ENCODE results near the gene AJAP1. TPM values are rescaled to one million over a fixed set of nuclear protein-coding genes. Genes with fewer than 3 reads are reported as not detected.

Gene AJAP1
- polyA plus RNA-seq, 1 experiment: not detected

DNA sequence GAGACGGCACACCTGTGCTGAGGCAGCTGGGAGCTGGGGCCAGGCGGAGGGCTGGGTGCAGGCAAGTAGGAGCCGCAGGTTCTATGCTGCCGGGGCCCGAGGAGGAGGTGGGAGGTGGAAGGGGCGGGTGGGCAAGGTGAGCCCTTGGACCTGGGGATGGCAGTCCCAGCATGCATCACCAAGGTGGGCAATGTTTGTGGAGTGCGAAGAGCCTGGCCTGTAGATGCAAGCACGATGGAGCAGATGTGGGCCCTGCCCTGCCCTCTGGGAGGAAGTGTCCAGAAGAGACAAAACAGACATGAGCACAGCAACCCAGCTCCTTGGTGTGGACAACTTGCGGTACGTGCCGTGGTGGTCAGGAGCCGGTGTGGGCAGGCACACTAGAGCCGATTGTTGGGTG, 28.3 kb upstream of the AJAP1 start:
- ChIA-PET CTCF (no interaction called here), POLR2A (no interaction called here)
- no peak overlapping the region for H3K4me3 ChIP-seq (ENCODE audit: low read depth, low read length)
- H3K27me3 ChIP-seq (ENCODE audit: control insufficient read depth, insufficient read depth, low read length): no peaks in the 10 kb centered on the region
- TF ChIP-seq, protein P1, sequence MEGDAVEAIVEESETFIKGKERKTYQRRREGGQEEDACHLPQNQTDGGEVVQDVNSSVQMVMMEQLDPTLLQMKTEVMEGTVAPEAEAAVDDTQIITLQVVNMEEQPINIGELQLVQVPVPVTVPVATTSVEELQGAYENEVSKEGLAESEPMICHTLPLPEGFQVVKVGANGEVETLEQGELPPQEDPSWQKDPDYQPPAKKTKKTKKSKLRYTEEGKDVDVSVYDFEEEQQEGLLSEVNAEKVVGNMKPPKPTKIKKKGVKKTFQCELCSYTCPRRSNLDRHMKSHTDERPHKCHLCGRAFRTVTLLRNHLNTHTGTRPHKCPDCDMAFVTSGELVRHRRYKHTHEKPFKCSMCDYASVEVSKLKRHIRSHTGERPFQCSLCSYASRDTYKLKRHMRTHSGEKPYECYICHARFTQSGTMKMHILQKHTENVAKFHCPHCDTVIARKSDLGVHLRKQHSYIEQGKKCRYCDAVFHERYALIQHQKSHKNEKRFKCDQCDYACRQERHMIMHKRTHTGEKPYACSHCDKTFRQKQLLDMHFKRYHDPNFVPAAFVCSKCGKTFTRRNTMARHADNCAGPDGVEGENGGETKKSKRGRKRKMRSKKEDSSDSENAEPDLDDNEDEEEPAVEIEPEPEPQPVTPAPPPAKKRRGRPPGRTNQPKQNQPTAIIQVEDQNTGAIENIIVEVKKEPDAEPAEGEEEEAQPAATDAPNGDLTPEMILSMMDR (IDR thresholded peaks at IDR 0.05; ENCODE audit: low read depth, low read length): no peak
- no peak overlapping the region for H3K27ac ChIP-seq (ENCODE audit: low read depth, low read length)
- DNase-seq (ENCODE audit: low read depth, low spot score): no peak
- peaks cover 89% of the 10 kb centered on the region for H3K9me3 ChIP-seq (ENCODE audit: control insufficient read depth, insufficient read depth, low read length)

DNA sequence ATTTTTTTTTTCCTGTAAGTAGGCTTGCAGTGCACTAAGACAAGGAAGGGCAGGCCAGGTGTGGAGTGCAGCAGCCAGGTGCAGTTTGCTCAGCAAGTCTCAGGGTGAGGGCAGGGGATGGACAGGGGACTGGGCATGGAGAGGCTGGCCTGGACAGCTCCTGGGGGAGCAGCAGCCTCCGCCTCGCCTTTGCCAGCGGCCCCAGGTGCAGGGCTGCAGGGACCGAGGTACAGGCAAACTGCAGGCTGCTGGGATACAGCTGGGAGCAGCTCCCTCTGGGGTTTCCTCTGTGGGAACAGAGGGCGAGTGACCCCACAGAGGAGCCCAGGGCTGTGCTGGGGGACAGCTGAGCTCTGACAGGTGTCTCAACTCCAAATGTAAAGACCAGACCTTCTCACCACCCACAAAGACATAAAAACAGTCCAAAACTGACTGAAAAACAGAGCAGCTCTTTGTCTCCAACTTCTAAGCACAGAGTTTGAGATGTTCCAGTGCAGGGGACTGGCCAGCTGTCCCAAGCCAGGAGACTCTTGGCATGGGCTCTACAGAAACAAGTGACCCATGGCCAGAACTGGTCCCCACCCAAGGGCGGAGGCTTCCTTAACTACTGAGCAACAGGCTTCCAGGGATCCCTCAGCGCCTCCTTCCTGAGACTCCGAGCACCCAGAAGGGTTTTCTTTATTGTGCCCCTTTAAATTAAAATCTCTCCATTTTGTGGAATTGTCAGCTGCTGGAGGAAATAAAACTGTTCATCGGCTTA, 27.7 kb upstream of the AJAP1 start:
- CTCF ChIA-PET: no interaction called here
- DNase-seq (ENCODE audit: low read depth, low spot score): no peak

DNA sequence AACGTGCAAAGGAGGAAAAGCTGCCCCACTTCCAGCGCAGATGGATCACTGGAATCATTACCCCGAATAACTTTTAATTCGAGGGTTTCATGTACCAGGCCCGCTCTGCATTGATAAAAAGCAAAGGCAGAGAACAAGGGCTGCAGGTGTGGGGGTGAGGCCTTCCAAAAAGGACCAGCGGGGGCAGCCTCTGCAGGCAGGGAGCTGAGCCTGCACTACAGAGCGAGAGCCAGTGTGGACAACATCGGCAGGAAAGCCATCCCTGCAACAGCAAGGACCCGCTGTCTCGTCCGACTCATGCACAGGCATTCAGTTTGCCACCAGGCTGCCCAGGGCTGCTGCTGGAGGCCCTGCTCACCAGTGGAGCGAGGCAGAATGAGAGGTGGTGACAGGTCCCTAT, 27.1 kb upstream of the AJAP1 start:
- Histone ChIP-seq H3K27ac (ENCODE audit: low read depth, low read length) (no peak overlapping the region), H3K4me3 (ENCODE audit: low read depth, low read length) (no peak overlapping the region), H3K27me3 (ENCODE audit: control insufficient read depth, insufficient read depth, low read length) (no peaks in the 10 kb centered on the region), H3K9me3 (ENCODE audit: control insufficient read depth, insufficient read depth, low read length) (peaks cover 94% of the 10 kb centered on the region)
- POLR2A ChIA-PET: no interaction called here
- CTCF ChIA-PET: no interaction called here
- TF ChIP-seq, protein P1 (IDR thresholded peaks at IDR 0.05; ENCODE audit: low read depth, low read length): no peak
- no peak for DNase-seq (ENCODE audit: low read depth, low spot score)

More for the DNA sequence above, 27.7 kb upstream of the AJAP1 start:
- H3K27ac ChIP-seq (ENCODE audit: low read depth, low read length): no peak overlapping the region
- POLR2A ChIA-PET: no interaction called here
- no peaks in the 10 kb centered on the region for H3K27me3 ChIP-seq (ENCODE audit: control insufficient read depth, insufficient read depth, low read length)
- H3K9me3 ChIP-seq (ENCODE audit: control insufficient read depth, insufficient read depth, low read length): peaks cover 90% of the 10 kb centered on the region
- TF ChIP-seq, protein P1 (IDR thresholded peaks at IDR 0.05; ENCODE audit: low read depth, low read length): no peak
- no peak overlapping the region for H3K4me3 ChIP-seq (ENCODE audit: low read depth, low read length)

DNA sequence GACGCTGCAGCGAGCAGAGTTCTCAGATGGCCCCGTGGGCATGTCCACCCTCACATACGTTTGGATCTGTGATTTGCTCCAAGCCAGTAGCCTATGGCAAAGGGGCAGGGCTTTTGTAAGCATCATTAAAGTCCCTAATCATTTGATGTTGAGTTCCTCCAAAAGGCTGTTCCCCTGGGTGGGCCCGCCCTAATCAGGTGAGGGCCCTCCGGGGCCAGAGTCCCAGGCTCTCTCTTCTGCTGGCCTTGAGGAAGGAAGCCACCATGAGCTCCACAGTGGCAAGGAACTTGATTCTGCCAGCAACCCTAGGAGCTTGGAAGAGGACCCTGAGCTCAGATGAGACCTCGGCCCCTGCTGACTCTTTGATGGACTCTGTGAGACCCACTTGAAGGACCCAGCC, 25.4 kb upstream of the AJAP1 start:
- Histone ChIP-seq H3K27ac (ENCODE audit: low read depth, low read length) (no peak overlapping the region), H3K9me3 (ENCODE audit: control insufficient read depth, insufficient read depth, low read length) (peaks cover 96% of the 10 kb centered on the region), H3K4me3 (ENCODE audit: low read depth, low read length) (no peak overlapping the region), H3K27me3 (ENCODE audit: control insufficient read depth, insufficient read depth, low read length) (no peaks in the 10 kb centered on the region)
- DNase-seq (ENCODE audit: low read depth, low spot score): no peak
- ChIA-PET CTCF (no interaction called here), POLR2A (no interaction called here)
- TF ChIP-seq, protein P1 (IDR thresholded peaks at IDR 0.05; ENCODE audit: low read depth, low read length): no peak

DNA sequence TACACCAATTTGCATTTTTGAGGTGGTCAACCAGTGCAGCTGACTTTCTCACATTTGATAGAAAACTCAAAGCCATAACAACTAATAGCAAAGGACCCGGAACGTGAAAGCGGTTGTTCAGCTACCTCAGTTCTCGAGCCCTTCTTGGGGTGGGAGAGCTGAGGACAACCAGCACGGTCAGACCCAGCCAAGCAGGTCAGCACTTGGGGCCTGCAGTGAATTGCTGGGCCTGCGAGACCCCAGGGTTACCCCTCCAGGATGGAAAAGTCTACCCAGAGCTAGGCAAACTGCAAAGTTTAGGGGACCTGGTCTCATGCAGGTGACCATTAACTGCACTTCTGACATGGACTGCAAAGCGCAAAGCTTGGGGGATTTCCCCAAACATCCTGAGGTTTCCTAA, 23.8 kb upstream of the AJAP1 start:
- TF ChIP-seq, protein P1 (IDR thresholded peaks at IDR 0.05; ENCODE audit: low read depth, low read length): no peak
- Histone ChIP-seq H3K27ac (ENCODE audit: low read depth, low read length) (no peak overlapping the region), H3K4me3 (ENCODE audit: low read depth, low read length) (no peak overlapping the region), H3K9me3 (ENCODE audit: control insufficient read depth, insufficient read depth, low read length) (peaks cover 95% of the 10 kb centered on the region), H3K27me3 (ENCODE audit: control insufficient read depth, insufficient read depth, low read length) (no peaks in the 10 kb centered on the region)
- ChIA-PET CTCF (no interaction called here), POLR2A (no interaction called here)
- DNase-seq (ENCODE audit: low read depth, low spot score): no peak
